Testis (tissue), 2 donors: ENCODE results near the gene ARRDC4.

ENCODE experiments used
- CTCF ChIP-seq, 3 experiments: fragments of 450-650 bp in 2 of 3; fragments of 200-600 bp in 1 of 3; sonication (generic) in 1 of 3; IDR thresholded peaks; one replicate each; pipeline ENCODE4 v1.5.1; 2016 to 2019; ENCODE audit warnings: antibody characterized with exemption in 3 of 3, mild to moderate bottlenecking in 2 of 3, moderate library complexity in 1 of 3
- POLR2A ChIP-seq: fragments of 450-650 bp; IDR thresholded peaks from one replicate; pipeline ENCODE4 v1.6.1; 2017; ENCODE audit warnings: antibody characterized with exemption, mild to moderate bottlenecking, moderate library complexity

- TF ChIP-seq CTCF (IDR thresholded peaks at IDR 0.05) (no peak), POLR2A (no peak)
Measured at GRCh38 chr15:98000249-98001203, 40.0 kb downstream of the ARRDC4 start.
